HEK293 (cell line): ENCODE results near the gene CCNT1.
"Not testable (repeated sequence)": the region's sequence is repeated elsewhere in the genome, so short reads cannot be mapped to it uniquely, and the experiment has no call there.

ENCODE experiments used
- KLF7 ChIP-seq: fragments of 450-650 bp; formaldehyde crosslinking; IDR thresholded peaks from 2 replicates; pipeline ENCODE4 v1.5.1; 2016; ENCODE audit warnings: missing biosample characterization, missing genetic modification characterization, borderline replicate concordance
- ZBTB8A ChIP-seq: fragments of 450-650 bp; formaldehyde crosslinking; IDR thresholded peaks from 2 replicates; pipeline ENCODE4 v1.5.1; 2016; ENCODE audit warnings: missing biosample characterization, missing genetic modification characterization
- ZIC2 ChIP-seq: fragments of 450-650 bp; formaldehyde crosslinking; IDR thresholded peaks from 2 replicates; pipeline ENCODE4 v1.5.1; 2016; ENCODE audit warnings: missing biosample characterization, missing genetic modification characterization

- TF ChIP-seq KLF7; ZIC2 (tag by site-specific recombination); ZBTB8A (tag by site-specific recombination): not testable (repeated sequence)
Measured at GRCh38 chr12:48645354-48645753, 71.2 kb downstream of the CCNT1 start.
